K562 (cell line): ENCODE measurements around the gene AEN. TPM values are rescaled to one million over a fixed set of nuclear protein-coding genes. Genes with fewer than 3 reads are reported as not detected.

ENCODE experiments used
- ARHGAP35 ChIP-seq: fragments of 450-650 bp; IDR thresholded peaks from 2 replicates; pipeline ENCODE4 v1.6.1; 2018; ENCODE audit not compliant: partially characterized antibody
- BRF2 ChIP-seq: IDR thresholded peaks from 3 replicates; pipeline ENCODE4 v1.6.1; 2011; ENCODE audit warnings: borderline replicate concordance, mild to moderate bottlenecking; ENCODE audit not compliant: insufficient read length, insufficient read depth
- DDX20 ChIP-seq: fragments of 450-650 bp; IDR thresholded peaks from 2 replicates; pipeline ENCODE4 v1.6.1; 2016; ENCODE audit warnings: missing genetic modification characterization, low read depth, mild to moderate bottlenecking, missing compliant biosample characterization, moderate library complexity
- EP400 ChIP-seq: fragments of 450-650 bp; IDR thresholded peaks from 2 replicates; pipeline ENCODE4 v1.6.1; 2017; ENCODE audit warnings: antibody characterized with exemption, mild to moderate bottlenecking, moderate library complexity
- L3MBTL2 ChIP-seq: fragments of 450-650 bp; IDR thresholded peaks from 2 replicates; pipeline ENCODE4 v1.6.1; 2016; ENCODE audit warnings: mild to moderate bottlenecking, moderate library complexity
- NELFE ChIP-seq: IDR thresholded peaks from 2 replicates; pipeline ENCODE4 v1.6.1; 2011; ENCODE audit warnings: mild to moderate bottlenecking; ENCODE audit not compliant: insufficient read depth, insufficient read length
- PCBP1 ChIP-seq: fragments of 200-400 bp; formaldehyde crosslinking; IDR thresholded peaks from 2 replicates; pipeline ENCODE4 v1.6.1; 2018; ENCODE audit warnings: mild to moderate bottlenecking, low read depth, low read length; ENCODE audit not compliant: poor library complexity, severe bottlenecking
- PYGO2 ChIP-seq: fragments of 450-650 bp; IDR thresholded peaks from 2 replicates; pipeline ENCODE4 v1.6.1; 2016; ENCODE audit warnings: mild to moderate bottlenecking, missing genetic modification characterization, moderate library complexity, missing compliant biosample characterization
- RCOR1 ChIP-seq, 2 experiments: IDR thresholded peaks; 2 replicates each; pipeline ENCODE4 v1.6.1; 2012; ENCODE audit warnings: low read depth in 2 of 2, low read length in 2 of 2, borderline replicate concordance in 1 of 2, improper control_type of control experiment in 1 of 2
- SMAD1 ChIP-seq: fragments of 150-350 bp; IDR thresholded peaks from 2 replicates; pipeline ENCODE4 v1.6.1; 2014; ENCODE audit warnings: low read length, low read depth; ENCODE audit not compliant: partially characterized antibody
- VEZF1 ChIP-seq: fragments of 200-800 bp; sonication (Bioruptor generic); IDR thresholded peaks from 2 replicates; pipeline ENCODE4 v1.6.1; 2017; ENCODE audit warnings: missing genetic modification characterization, missing compliant biosample characterization
- ZBTB33 ChIP-seq: sonication (generic); formaldehyde crosslinking; IDR thresholded peaks from 2 replicates; pipeline ENCODE4 v1.8.1; 2023; ENCODE audit warnings: mild to moderate bottlenecking, missing genetic modification reagents
- ZBTB49 ChIP-seq: sonication (generic); formaldehyde crosslinking; IDR thresholded peaks from 2 replicates; pipeline ENCODE4 v1.8.0; 2022; ENCODE audit warnings: missing genetic modification reagents, mild to moderate bottlenecking, borderline replicate concordance
- ZBTB7A ChIP-seq: IDR thresholded peaks from 2 replicates; pipeline ENCODE4 v1.6.1; 2011; ENCODE audit warnings: low read depth, mild to moderate bottlenecking, low read length, moderate library complexity, borderline replicate concordance; ENCODE audit not compliant: control insufficient read depth
- ZC3H8 ChIP-seq: fragments of 450-650 bp; IDR thresholded peaks from 2 replicates; pipeline ENCODE4 v1.6.1; 2017
- ZNF184 ChIP-seq: sonication (generic); formaldehyde crosslinking; IDR thresholded peaks from 2 replicates; pipeline ENCODE4 v1.5.0; 2020; ENCODE audit warnings: missing genetic modification reagents
- ZNF280B ChIP-seq: fragments of 250-450 bp; sonication (Bioruptor Pico); IDR thresholded peaks from 2 replicates; pipeline ENCODE4 v1.5.1; 2021; ENCODE audit warnings: mild to moderate bottlenecking
- ZNF324 ChIP-seq: fragments of 250-450 bp; sonication (Bioruptor Pico); IDR thresholded peaks from 2 replicates; pipeline ENCODE4 v1.4.0; 2020; ENCODE audit warnings: mild to moderate bottlenecking
- polyA plus RNA-seq, 8 experiments: library from polyadenylated mRNA; depleted of rRNA in 4 of 8; stranded (reverse) in 5 of 8; unstranded in 3 of 8; fragments of >200 nt; fragmentation: Nextera tagmentation in 2 of 8; fragmentation: Illumina TruSeq in 1 of 8; extraction: Ambion mirVana in 2 of 8; extraction: Trizol in 1 of 8; gene quantifications; 2 replicates each; pipeline versions ENCODE4 v1.2.1 to v1.2.3, GENCODE V29; 2011 to 2014; ENCODE audit warnings: inconsistent platforms in 1 of 8, missing spikeins in 1 of 8
- total RNA-seq, 7 experiments: library from RNA; depleted of rRNA in 6 of 7; stranded (reverse); fragments of >200 nt in 6 of 7; fragmentation: Illumina TruSeq in 2 of 7; extraction: Trizol in 2 of 7; gene quantifications; 2 replicates each; pipeline versions ENCODE4 v1.2.1 to v1.2.3, GENCODE V29; 2011 to 2021; ENCODE audit warnings: low replicate concordance in 1 of 7

The AEN gene
- total and polyA plus RNA-seq, 9 of the 15 experiments (the other 6 are each of a cell fraction or from before 2014, with no cell fraction given), result 9.0 to 51.0 (median 32.8) TPM

GRCh38 chr15:88620995-88621772 is at the start of gene AEN (continued):
- TF ChIP-seq VEZF1 (CRISPR knock-in tag) (peak; percentile 45; the same call in 1 of the 2 replicates), PCBP1 (peak; percentile 70), NELFE (no peak), ZNF184 (no peak), RCOR1 (IDR thresholded peaks at IDR 0.05; ENCODE audit: borderline replicate concordance in 1 of 2, low read depth in 2 of 2, low read length in 2 of 2) (no peak), ZC3H8 (no peak), PYGO2 (tag) (no peak), ZNF280B (CRISPR knock-in tag) (no peak), DDX20 (no peak), L3MBTL2 (peak; percentile 93), SMAD1 (peak; percentile 68), ARHGAP35 (no peak), EP400 (peak; percentile 97), BRF2 (no peak), ZBTB7A (peak; percentile 78; the same call in 1 of the 2 replicates), ZNF324 (CRISPR knock-in tag) (no peak), ZBTB49 (CRISPR knock-in tag) (0 out of 2 replicates have a peak, but pooled peaks have one; percentile 26), ZBTB33 (CRISPR knock-in tag) (peak; percentile 78)
